ENCODE data around the gene GLCE.

The GLCE gene

GRCh38 chr15:69160141-69160993 is at the start of gene GLCE:
GLCE (plus strand) TSS chr15:69160635; CDS start chr15:69255807, 95,172 bp downstream.
- DNase-seq (ENCODE audit: low read depth, low spot score): peak; percentile 93

DNA sequence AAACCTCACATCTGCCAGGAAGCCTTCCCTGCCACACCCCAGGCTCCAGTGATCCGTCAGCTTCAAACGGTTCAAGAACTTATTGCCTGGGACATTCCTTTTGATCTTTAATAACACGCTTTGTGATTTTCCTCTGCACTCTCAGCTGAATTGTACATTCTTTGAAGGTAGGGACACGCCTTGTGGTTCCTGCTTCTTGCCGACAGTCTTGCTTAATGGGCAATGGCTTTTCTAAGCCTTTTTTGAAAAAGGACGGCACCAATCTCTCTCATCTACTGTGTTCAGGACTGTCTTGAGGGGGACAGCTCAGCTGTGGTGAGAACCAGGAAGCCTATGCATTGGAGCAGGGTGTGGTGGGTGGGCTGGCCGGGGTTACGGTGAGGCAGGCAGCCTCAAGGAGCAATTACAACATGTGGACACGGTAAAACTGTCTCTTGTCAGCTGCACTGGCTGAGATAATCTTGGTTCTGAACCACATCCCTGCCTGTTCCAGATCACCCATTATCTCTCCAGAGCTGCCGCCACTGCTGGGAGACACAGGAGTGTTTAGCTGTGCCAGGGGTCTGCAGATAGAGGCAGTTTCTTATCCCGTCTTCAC is 46.0 kb upstream of the GLCE start:
- DNase-seq (ENCODE audit: low read depth, low spot score): no peak

DNA sequence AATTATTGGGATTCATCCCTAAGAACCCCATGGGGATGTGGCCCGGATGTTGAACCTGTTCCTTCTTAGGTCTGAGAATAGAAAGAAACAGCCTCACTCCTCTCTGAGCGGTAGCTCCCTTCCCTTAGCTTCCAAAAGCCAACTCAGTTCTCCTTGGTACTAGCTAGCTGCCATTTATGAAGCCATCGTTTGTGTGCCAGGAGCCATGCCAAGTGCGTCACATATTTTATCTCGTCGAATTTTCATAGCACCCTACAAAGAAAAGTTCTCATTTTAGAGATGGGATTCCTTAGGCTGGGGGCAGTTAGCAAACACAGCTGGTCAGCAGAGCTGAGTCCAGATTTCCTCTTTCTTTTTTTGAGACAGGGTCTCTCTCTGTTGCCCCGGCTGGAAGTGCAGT is 45.4 kb upstream of the GLCE start:
- DNase-seq (ENCODE audit: low read depth, low spot score): no peak

DNA sequence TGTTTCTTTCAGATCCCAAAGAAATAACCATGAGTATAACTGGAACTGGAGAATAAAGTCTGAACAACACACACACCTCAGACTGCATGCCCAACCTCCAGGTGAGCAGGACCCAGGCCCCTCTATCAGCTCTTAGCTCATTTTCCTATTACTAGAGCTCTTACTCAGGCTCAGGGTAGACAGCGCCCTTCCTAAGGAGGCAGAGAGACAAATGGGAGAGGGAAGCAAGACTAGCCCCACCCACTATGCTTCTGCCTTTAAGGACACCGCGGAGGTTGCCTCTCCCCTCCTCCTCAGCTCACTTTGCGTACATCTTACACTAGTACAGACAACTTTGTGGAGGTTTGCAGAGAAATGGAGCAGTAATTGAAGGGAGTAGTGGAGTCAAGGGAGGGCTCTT is 44.0 kb upstream of the GLCE start:
- DNase-seq (ENCODE audit: low read depth, low spot score): no peak

DNA sequence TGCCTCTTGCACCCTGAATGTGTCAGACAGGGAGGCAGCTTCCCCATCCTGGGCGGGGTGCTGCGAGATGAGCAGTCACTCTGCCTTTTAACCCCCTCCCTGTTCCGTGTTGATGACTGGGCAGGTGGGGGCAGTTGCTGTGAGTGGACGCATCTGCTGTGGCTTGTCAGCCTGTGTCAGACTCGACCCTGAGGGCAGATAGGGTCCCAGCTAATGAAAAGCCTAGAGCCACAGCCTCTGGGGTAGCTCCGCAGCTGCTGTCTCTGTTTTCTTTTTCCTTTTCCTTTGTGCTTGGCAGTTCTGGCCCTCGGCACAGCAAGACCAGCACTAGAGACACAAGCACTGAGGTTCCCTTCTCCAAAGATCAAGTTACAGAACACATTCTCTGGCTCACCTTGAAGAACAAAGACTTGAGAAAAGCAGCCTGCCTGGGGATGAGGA is 43.0 kb upstream of the GLCE start:
- DNase-seq (ENCODE audit: low read depth, low spot score): no peak

GRCh38 chr15:69118089-69118488 is 42.3 kb upstream of the GLCE start:
- no peak for DNase-seq (ENCODE audit: low read depth, low spot score)

DNA sequence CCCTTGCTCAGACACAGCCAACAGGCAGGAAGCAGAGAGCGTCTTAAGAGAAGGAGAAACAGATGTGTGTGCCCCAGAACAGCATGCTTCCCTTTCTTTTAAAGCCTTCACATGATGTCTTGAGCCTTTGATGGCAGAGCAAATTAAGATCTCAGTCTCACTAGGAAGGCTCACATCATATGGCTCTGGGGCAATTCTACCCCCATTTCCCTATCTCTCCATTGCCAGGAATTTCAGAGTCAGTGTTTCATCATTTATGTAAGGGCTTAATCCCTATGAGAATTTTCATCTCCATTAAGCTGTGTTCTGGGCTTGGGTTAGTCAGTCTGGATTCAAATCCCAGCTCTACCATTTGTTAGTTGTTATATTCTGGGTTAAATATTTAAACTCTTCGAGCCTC is 41.4 kb upstream of the GLCE start:
- no peak for DNase-seq (ENCODE audit: low read depth, low spot score)

DNA sequence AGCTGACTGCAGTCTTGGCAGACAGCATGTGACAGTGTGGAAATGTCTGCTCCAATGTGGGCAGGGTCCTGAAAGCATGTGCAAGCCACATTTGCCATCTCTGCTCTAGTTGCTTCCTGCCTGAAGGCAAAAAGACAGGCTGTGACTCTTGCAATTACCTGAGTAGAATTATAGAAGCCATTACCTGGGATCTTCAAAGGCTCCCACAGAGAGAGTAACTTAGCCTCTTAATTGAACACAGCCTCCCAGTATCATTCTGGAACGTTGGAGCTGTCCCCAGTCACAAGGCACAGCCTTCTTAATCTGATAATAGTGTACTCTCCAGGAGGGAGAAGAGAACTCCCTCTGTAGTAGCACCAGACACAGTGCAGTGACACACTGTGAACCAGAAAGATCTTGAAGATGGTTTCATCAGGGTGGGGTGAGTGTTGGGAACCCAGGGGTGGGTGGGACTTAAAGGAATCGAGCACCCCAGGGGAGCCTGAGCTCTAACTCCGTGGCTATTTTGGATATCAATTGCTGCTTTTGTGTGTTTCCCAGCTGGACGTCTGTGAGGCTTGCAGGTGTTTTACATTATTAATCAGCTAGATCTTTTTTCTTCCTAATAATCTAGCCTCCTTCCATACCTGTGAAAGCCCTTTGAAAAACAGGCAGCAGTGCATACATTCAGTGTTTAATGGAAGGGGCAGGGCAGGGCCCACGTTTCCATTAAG is 40.6 kb upstream of the GLCE start:
- no peak for DNase-seq (ENCODE audit: low read depth, low spot score)

DNA sequence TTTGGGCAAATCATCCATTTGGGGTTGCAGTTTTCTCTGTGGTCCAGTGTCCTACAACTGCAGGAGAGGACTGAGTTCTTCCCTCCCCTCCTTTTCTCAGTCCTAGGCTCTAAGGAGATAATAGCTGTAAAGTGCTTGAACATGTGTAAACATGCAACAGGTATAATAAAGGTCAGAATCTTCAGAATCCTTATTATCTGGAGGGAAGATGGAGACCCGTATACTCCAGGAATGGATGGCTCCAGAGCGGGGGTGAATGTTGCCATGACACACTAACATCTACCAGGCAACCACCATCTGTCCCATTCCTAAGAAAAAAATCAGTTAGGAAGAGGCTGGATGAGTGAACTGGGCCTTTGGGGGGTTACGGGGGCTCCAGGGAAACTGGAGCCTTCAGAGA is 39.7 kb upstream of the GLCE start:
- DNase-seq (ENCODE audit: low read depth, low spot score): no peak

- DNase-seq (ENCODE audit: low read depth, low spot score): no peak
Measured at GRCh38 chr15:69121198-69121828, 39.1 kb upstream of the GLCE start.

- DNase-seq (ENCODE audit: low read depth, low spot score): no peak
Measured at GRCh38 chr15:69125236-69125635, 35.2 kb upstream of the GLCE start.

DNA sequence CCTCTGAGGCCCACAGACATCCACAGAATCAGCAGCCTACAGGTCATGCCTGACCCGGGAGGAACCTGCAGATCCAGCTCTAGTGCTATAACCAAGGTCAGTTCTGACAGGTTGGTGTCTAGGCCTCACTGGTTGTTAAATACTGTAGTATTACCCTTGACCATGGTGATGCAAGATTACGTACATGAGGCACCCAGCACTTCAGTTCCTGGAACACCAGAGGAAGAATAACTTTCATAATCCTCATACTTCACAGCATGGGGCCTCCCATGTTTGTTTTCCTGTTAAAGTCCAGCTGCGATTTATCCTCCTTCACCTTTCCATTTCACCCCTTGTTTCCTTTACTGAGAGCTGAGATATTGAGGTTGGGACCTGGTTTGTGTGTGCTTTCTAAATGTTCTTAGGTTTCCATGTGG is 34.4 kb upstream of the GLCE start:
- DNase-seq (ENCODE audit: low read depth, low spot score): peak; percentile 94

- DNase-seq (ENCODE audit: low read depth, low spot score): no peak
Measured at GRCh38 chr15:69127306-69127705, 33.1 kb upstream of the GLCE start.

DNA sequence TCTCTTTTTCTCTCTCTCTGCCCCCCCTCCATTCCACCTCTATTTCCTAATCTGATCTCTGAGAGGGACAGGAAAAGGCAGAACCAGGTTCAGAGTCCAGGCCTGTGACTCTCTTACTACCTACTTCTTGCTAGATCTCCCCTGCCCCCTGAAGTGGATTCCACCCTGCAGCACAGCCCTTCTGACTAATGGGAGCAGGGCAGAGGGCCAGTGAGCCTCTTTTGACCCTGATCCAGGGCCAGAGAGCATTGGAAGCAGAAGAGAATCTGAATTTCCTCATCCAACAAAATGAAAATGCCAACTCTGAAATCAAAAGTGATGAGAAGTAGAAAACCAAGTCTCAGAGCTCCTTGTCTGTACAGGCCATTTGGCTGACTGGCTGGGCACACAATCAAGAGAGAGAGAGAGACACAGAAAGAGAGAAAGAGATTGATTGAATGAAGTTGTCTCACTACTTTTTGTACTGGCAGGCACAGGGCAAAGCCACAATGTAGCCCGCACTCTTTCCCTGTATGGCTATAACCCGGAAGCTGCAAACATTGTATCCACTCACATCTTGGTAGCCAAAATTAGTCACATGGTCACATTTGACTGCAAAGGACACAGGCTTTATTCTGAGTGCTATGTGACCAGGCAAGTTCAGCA is 31.6 kb upstream of the GLCE start:
- no peak for DNase-seq (ENCODE audit: low read depth, low spot score)

DNA sequence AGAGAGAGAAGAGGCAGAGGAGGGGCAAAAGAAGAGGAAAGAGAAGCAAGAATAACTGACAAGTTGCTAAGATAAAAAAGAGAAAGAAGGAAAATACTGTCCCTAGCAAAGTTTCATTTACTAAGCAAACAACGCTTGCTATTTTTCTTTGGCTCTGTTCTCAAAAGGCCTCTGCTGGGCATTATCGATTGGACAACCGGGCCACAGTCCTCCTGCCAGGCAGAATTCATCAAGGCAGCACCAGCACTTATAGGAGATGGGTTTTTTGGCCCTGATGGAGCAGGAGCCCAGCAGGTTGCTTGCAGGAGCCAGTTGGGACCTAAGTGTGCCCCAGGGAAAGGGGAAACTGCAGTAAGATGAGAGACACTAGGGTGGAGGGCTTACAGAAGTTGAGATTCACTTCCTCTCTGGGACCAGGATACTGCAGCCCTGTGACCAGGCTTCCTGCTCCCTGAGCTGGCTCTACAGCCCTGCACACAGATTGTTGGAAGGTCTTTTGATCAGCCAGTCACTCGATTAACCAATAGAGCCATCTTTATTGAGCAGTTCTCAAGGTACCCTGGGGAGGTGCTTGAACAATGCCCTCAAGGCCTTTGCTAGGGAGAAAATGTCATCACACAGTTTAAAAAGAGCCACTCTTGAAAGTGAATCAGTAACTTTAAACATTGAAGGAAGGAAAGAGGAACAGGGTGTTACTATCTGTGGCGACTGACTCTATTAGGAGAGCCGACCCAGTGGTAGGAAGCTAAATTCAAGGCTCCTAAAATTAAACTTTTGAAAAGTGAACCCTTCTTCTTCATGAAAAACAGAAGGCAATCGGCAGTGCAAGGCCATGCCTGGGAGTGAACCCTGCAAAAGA is 28.8 kb upstream of the GLCE start:
- no peak for DNase-seq (ENCODE audit: low read depth, low spot score)

GRCh38 chr15:69132430-69132829 is 28.0 kb upstream of the GLCE start:
- no peak for DNase-seq (ENCODE audit: low read depth, low spot score)

DNA sequence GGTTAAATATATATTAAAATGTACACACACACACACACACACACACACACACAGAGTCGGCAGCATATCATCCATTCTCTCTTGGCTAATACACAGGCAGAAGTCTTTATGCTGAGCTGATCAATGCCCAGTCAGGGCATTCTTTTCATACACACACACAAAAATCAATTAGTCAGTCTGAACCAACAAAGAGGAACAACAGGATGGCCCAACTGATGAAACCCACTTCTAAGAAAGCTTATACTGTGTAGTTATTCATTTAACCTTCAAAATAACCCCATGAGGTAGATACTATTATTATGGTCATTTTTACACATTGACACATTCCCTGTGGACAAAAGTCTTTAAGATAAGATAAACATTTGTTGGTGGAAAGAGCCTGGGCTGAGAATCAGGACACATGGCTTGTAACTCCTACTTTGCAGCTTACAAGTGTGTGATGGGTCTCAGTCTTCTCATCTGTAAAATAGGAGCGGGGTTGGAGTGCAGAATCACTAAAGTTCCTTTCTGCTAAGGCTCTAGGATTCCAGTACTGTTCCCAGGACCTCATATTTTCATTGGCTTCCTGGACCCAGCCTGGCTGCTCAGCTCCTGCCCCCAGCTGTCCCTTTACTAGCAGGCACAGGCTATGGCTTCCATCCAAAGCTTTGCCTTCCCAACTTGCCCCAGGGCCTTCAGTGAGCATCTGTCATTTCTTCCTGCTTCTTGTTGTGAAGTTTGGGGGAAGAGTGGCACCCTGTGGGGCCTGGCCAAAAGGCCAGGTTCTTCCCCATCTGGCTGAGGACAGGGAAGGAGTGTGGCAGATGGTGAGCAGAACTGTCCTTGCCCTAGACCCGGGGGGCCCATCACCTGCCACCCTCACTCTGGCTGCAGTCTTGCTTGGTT is 27.2 kb upstream of the GLCE start:
- no peak for DNase-seq (ENCODE audit: low read depth, low spot score)

DNA sequence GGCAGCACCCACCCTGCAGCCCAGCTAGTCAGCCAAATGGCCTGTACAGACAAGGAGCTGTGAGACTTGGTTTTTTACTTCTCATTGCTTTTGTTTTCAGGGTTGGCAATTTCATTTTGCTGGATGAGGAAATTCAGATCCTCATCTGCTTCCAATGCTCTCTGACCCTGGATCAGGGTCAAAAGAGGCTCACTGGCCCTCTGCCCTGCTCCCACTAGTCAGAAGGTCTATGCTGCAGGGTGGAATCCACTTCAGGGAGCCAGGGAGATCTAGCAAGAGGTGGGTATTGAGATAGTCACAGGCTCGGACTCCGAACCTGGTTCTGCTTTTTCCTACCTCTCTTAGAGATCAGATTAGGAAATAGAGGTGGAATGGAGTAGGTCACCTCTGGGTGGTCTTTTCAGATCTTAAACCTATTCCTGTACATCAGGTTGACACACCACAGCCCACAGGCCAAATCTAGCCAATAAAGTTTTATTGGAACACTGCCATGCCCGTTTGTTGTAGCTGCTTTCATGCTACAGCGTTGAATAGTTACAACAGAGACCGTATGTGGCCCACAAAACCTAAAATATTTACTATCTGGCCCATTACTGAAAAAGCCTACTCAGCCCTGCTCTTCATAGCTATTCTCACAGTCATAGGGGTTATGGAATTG is 26.4 kb upstream of the GLCE start:
- no peak for DNase-seq (ENCODE audit: low read depth, low spot score)

GRCh38 chr15:69134791-69135190 is 25.6 kb upstream of the GLCE start:
- no peak for DNase-seq (ENCODE audit: low read depth, low spot score)
